B cell (primary cell): ENCODE data around the gene WDFY4.

Experiments used
- EZH2 ChIP-seq: IDR thresholded peaks from 2 replicates; pipeline ENCODE4 v1.6.1; 2012; ENCODE audit warnings: borderline replicate concordance, low read depth, mild to moderate bottlenecking, moderate library complexity, low read length; ENCODE audit not compliant: insufficient read depth, poor library complexity, severe bottlenecking
- TF ChIP-seq, protein P1 (sequence below): fragments of 200-600 bp; IDR thresholded peaks from one replicate; pipeline ENCODE4 v1.8.0; 2022; ENCODE audit warnings: antibody characterized with exemption, mild to moderate bottlenecking

GRCh38 chr10:48993627-48994026 is 309.0 kb downstream of the WDFY4 start:
- TF ChIP-seq EZH2 = no peak
- TF ChIP-seq, protein P1, sequence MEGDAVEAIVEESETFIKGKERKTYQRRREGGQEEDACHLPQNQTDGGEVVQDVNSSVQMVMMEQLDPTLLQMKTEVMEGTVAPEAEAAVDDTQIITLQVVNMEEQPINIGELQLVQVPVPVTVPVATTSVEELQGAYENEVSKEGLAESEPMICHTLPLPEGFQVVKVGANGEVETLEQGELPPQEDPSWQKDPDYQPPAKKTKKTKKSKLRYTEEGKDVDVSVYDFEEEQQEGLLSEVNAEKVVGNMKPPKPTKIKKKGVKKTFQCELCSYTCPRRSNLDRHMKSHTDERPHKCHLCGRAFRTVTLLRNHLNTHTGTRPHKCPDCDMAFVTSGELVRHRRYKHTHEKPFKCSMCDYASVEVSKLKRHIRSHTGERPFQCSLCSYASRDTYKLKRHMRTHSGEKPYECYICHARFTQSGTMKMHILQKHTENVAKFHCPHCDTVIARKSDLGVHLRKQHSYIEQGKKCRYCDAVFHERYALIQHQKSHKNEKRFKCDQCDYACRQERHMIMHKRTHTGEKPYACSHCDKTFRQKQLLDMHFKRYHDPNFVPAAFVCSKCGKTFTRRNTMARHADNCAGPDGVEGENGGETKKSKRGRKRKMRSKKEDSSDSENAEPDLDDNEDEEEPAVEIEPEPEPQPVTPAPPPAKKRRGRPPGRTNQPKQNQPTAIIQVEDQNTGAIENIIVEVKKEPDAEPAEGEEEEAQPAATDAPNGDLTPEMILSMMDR = no peak
